NCI-H2107 treated with DMSO at 0.1 percent for 48 hours (cell line): ENCODE measurements around the gene PRG3.
"Not testable (repeated sequence)": the region's sequence is repeated elsewhere in the genome, so short reads cannot be mapped to it uniquely, and the experiment has no call there.

Experiments used
- DNase-seq: peaks from one replicate; lab custom pipeline; 2025; ENCODE audit not compliant: unreplicated experiment; lab: John Stamatoyannopoulos, UW

Gene PRG3

DNA sequence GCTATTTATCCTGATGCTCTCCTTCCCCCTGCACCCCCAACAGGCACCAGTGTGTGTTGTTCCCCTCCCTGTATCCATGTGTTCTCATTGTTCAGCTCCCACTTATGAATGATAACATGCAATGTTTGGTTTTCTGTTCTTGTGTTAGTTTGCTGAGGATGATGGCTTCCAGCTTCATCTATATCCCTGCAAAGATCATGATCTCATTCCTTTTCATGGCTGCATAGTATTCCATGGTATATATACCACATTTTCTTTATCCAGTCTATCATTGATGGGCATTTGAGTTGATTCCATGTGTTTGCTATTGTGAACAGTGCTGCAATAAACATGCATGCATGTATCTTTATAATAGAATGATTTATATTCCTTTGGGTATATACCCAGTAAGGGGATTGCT lies 19.5 kb downstream of the PRG3 start:
- DNase-seq: not testable (repeated sequence)

DNA sequence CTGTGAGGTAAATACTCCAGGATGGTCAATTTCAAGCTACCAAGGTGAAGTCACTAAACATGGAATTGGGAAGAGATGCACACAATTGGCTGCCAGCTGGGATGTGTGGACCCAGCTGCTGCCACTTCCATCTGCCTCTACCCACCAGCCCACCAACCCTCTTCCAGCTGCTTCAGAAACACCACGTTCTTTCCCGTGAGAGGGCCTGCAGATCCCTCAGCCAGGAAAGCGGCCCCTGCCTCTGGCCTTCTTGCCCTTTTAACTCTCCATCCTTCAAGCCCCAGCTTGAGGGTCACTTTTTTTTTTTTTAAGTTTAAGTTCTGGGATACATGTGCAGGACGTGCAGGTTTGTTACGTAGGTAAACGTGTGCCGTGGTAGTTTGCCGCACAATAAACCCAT lies 20.0 kb downstream of the PRG3 start:
- DNase-seq: no peak

DNA sequence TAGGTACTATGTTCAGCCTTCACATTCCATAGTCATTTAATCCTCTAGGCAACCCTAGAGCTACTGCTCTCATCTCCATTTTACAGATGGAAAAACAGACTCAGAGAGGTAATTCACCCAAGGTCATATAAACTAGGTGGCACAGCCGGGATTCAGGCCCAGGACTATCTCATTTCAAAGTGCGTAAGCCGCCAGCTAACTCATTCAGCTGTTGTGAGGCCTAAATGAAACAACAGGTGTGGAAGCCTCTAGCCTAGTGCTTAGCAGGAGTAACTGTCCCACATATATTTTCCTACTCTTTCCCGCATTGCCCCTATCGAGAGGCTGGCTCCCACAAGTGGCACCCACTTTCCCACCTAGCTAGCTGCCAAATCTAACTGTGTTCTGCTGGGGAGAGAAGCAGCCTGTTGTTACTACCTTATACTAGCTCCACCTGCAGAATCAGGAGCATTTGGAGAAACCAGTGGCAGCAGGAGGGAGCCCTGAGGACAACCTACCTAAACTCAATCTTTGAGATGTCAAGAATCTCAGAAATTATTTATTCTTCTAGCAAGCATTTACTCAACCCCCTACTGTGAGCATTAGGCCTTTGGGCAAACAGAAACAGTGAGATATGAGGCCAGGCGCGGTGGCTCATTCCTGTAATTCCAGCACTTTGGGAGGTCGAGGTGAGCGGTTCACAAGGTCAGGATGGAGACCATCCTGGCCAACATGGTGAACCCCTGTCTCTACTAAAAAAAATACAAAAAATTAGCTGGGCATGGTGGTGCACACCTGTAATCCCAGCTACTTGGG lies 20.9 kb downstream of the PRG3 start:
- DNase-seq: no peak

DNA sequence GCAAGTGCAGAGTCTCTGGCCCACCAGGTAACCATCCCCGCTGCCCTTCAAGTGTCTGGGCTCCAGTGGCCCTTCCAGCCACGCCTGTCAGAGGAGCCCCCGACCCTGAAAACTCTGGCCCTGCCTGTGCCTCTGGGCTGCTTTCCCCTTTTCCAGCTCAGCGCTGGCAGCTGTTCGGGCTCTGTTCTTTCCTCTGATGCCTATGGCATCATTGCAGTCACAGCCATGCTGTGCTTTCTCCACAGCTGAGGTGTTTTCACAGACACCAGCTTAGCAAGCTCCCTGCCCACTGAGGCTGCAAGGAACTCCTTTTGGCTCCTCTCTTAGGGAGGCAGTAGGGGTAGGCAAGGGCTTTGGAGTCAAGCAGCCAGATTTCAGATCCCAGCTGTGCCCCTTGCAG lies 21.6 kb downstream of the PRG3 start:
- no peak for DNase-seq

DNA sequence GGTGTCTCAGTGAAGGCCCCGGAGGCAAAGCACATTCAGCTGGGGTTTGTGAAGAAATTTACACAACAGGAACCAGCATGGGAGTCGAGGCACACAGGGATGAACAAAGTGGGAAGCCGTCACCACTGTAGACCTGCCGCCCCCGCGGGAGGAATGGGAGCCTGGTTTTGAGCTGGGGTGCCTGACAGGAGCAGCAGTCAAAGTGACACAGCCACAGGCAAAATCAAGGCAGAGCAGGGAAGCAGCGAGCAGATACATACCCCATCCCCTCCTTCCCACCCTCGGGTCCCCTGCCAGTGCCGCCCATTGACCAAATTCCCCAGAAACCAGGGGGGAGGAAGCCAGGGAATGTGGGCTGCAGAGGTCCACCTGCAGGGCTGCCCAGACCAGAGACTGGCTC lies 22.0 kb downstream of the PRG3 start:
- DNase-seq: no peak

DNA sequence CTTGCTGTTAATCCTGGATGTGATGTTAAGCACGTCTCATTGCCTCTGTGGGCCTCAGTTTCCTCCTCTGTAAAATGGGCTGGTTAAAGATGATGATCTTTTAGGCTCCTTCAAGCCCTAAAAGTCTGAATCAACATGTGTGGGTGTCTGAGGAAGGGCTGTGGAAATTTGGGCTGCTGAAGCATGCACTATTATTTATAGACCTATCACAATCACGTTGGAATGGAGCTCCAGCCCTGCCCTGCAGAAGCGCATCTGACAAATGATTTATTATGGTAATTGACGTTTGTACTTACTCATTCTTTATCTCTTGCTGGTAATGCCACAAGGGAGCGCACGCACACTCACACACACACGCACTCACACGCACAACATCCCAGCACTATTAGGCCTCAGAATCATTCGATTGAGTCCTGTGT lies 22.4 kb downstream of the PRG3 start:
- no peak for DNase-seq

DNA sequence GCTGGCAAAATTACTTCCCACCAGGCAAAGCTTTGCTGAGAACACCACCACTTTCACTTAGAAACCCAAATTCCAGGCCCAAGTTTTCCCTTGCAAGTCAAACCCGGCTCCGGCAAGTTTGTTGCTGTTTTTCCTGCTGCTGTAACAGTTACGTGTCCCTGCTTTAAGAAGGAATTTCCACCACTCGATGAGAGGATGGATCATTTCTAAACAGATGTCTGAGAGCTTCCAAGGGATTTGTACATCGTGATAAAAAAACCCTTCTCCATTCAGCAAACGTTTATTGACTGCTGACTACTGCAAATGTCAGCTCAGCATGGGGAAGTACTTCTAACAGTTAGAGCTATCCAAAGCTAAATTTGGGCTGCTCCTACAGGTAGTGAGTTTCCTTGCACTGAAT lies 23.1 kb downstream of the PRG3 start:
- DNase-seq: no peak

DNA sequence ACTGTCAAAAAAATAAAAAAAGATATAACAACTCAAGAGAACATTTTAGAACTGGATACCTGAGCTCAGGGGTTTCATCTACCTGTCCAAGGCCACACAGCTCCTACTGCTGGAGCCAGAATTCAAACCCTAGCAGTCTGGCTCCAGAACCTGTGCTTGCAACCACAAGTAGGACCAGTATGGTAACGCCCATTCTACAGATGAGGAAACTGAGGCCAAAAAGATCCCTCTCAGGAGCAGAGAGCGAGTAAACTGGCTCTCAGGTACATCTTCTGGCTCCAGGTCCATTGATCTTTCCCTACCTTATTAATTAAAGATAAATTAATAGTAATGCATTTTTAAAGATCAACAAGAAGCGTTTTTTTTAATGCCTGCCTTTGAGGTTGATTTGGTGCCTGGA lies 23.6 kb downstream of the PRG3 start:
- no peak for DNase-seq

DNA sequence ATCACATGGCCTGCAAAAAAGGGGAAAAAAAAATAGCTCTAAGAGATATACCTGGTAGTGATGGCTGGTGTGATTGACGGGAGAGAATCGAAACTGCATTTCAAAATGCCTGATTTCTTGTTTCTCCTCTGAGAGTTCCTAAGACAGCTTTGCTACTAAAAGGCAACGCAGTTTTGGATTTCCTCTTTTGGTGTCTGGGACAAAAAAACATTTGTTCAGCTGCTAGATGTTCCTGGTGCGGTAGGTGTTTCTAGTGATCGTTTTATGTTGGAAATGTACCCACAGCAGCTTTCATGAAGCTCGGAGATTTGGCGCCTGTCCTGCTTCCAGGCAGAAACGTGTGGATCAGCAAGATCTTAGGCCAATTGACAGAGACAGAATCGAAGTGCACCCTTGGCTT lies 24.7 kb downstream of the PRG3 start:
- no peak for DNase-seq

DNA sequence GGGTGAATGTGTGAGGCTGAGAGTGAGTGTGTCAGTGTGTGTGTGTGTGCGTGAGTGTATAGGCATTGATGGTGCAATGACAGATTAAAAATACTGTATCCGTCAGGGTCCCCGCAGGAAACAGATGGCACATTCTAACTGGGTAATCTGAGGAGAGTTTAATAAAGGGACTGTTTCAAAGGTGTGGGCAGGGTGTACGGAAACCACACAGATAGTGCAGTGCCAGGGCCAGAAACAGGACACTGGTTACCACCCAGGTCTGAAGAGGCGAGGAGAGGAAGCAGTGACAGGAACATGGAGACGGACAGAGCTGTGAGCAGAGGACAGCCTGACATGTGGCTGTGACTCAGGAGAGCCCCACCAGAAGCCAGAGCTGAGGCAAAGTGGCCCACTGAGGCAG lies 26.3 kb downstream of the PRG3 start:
- no peak for DNase-seq

DNA sequence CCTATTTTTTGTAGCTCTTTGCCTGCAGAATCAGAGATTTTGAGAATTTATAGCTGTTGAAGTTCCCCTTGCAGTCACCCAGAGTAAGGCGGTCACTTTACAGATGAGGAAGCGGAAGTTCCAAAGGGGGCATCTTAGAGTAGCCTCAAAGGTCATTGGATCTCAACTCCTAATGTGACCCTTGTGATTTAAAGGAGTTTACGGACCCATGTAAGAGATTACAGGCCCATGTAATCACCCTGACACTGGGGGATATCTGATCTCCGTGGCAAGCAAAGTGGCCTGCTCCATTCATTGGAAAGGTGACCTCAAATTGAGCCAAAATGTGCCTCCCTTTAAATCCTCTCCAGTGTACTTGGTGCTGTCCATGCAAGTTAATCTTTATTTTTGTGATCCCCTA lies 27.1 kb downstream of the PRG3 start:
- DNase-seq: no peak

DNA sequence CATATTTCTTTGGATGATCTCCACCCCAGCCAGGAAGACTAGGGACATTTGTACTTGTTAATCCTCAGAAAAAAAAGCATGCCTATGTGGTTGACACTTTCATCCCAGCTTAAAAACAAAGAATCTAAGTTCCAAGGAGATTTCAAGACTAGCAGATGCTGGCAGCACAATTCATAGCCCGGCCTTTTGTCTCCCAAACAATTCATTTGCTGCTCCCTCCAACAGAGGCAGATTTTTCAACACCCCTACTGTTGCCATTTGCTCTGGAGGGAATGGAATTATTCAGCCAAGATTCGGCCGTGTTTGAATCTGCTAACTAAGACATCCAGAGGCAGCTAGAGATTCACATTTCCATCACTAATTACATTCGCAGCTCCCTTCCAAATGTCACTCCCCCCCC lies 27.5 kb downstream of the PRG3 start:
- no peak for DNase-seq

DNA sequence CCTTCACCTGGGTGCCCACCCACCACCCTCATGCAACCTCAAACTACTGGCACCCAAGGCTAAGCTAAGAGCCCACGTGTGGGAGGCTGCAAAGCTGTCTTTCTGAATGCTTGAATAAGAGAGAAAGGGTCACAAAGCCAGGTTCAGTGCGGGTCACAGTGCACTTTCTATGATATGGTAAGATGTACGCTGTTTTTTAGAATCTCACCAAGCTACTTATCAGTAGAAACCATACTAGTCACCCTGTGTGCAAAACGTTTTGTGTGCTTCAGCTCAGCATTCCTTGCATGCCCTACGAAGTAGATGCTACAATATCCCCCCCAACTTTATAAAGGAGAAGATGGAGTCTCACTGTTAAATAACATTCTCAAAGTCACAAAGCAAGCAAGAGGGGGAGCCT lies 27.9 kb downstream of the PRG3 start:
- no peak for DNase-seq

DNA sequence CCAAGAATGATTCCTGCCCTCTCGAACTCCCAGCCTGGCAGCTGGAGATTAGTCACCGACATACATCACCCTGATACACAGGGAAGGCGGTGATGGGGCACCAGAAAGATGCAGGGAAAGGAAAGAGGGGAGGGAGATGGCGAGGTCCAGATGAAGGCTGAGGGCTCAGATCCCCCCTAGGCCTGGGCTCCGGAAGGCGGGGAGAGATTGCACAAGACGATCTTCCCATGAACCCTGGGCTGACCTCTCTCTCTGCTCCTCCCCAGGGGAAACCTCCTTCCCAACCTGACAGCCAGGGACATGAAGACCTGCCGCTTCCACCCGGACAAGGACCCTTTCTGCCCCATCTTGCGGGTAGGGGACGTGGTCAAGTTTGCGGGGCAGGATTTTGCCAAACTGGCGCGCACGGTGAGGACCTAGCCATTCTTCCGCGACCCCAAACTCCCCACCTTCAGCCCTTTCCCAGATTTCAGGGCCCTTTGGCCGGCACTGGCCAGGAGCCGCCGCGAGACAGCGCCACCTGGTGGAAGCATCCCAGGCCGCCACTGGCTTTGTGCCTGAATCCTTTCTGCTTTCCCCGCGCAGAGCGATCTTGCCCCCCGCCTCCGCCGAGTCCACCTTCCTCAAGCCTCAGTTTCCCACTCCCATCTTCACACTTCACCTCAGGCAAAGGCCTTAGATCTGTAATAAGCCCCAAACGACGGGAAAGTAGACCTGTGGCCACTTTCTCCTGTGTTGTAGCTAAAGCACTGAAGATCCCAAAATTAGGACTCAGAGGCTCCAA lies 31.3 kb downstream of the PRG3 start:
- no peak for DNase-seq

DNA sequence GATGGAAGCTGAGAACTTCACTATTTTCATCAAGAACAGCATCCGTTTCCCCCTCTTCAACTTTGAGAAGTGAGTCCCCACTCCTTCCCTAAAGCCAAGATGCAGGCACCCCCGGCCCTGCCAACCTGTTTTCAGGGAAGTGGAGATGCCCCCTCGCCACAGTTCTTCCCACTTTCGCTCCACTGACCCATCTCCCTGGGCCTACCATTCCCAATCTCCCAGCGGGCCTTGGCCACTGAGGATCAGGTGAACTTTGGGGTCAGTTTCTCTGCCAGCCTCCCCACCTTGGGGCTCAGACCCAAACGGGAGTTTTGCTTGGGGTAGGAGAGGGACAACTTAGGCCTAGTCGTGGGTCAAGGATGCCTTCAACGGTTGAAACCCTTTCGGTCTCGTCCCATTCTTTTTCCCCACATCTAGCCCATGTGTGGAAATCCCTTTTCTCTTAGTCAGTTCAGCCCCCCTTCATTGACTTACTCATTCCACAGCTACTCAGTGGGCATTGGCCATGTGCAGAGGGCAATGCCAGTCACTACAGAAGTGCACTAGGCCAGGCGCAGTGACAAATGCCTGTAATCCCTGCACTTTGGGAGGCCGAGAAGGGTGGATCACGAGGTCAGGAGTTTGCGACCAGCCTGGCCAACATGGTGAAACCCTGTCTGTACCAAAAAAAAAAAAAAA lies 32.2 kb downstream of the PRG3 start:
- DNase-seq: no peak

DNA sequence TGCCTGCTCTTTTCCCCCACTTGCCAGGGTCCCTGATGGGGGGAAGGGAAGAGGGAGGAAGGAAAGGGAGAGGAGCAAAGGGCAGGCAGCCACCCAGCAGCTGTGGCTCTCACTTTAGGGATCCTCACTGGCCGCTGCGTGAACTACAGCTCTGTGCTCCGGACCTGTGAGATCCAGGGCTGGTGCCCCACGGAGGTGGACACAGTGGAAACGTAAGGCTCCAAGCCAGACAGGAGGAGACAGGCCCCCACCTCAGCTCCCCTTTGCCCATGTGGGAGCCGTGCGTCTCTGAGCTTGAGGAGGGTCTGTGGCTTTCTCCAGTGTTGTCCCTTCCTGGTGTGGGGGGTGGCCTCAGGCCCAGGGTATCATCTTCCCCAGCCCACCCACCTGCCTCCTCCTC lies 32.9 kb downstream of the PRG3 start:
- DNase-seq: no peak

DNA sequence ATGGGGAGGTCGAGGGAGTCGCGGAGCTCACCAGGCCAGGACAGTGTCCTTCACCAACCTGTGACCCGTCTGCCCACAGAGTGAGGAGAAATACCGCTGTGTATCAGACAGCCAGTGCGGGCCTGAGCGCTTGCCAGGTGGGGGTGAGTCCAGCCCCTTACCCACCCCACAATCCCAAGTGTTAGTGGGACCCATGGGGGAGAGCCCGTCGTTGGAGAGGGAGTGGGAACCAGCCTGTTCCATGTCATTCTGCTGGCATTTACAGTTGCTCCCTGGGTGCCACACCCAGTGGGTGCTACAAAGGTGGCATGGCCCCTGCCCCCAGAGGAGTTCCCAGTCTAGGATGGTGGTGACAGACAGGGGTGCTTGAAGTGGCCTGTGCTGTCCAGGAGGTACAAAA lies 33.6 kb downstream of the PRG3 start:
- no peak for DNase-seq

DNA sequence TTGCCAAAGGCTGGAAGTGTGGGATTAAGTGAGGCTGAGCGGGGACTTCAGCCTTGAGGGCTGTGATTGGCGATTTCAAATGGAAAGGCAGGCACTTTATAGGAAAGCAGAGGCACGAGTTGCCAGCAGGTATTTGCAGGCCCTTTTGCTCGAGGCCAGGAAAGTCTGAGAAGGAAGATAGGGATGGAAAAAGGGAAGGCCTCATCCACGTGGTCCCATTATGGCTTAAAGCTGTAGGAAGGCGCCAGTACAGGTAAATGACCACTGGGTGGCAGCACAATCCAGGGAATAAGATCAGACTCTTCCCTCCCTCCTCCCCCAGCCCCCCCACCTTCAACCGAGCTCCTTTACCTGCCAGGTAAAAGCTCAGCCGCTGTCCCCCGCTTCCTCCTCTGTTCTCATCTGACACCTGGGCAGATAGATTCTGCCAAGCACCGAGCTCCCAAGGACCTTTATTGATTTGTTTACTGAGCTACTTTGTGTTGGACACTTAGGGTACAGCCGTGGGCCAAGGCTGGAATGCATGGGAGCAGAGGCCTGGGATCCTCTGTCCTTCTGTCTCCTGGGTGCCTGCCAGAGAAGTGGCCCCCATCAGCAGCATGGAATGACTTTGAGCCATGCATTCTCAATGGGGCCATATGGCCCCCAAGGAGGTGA lies 35.3 kb downstream of the PRG3 start:
- peak; percentile 66 for DNase-seq

DNA sequence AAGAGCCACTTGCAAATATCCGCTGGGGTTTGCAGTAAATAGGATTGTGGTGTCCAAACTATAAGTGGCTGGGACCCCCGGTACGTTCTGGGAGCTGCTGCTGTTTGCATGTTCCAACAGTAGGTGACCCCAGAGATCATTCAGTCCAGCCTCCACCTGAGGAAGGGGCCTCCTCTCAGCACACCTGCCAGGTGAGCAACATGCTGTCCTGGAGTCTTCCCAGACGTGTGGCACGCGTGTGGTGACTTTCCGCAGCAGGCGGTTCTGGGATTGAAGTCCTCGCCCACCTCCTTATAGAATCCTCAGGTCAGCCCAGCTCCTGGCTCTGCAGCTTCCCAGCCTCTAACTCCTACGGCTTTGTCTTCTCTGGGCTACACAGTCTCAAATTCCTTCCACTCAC lies 36.1 kb downstream of the PRG3 start:
- no peak for DNase-seq

DNA sequence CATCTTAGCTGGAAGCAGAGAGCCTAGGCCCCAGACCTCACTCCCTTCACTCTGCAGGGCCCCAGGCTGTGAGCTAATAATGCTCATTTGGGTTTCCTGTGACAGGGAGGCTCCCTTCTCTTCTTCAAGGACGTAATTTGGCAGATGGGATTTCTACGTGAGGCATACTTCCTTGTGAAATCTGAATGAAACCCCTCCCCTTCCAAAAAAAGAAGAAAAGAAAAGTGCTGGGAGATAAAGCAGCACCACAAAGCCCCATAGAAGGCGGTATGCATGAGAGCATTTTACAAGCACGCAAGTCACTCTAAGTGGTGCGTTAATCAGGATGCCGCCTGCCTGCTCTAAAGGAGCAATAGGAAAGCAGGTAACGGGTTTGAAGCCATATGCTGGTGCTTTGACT lies 37.1 kb downstream of the PRG3 start:
- peak; percentile 10 for DNase-seq

DNA sequence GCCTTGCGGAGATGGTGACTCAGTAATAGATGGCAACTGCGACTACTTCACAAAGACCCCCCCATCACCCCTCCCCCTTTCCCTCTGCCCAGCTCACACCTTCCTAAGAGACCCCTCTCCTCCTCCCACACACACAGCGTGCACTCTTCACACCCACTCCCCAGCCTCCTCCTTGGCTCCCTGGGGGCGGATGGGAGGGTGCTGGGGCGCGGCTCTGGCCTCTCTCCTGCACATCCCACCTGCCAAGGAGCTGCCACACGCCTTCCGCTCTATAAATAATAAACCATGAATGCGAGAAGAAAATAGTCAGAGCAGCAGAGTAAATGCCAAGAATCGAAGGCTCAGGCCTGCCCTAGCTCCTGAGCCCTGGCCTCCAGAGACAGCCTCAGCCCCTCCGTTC lies 38.2 kb downstream of the PRG3 start:
- DNase-seq: no peak
